DMS153 treated with DMSO at 0.1 percent for 48 hours (cell line): ENCODE measurements around the gene ZNF593.

Source experiments
- DNase-seq: peaks from one replicate; lab custom pipeline; 2025; ENCODE audit not compliant: unreplicated experiment; lab: John Stamatoyannopoulos, UW

Gene ZNF593

GRCh38 chr1:26200413-26200812 is 30.7 kb downstream of the ZNF593 start:
- DNase-seq = no peak

DNA sequence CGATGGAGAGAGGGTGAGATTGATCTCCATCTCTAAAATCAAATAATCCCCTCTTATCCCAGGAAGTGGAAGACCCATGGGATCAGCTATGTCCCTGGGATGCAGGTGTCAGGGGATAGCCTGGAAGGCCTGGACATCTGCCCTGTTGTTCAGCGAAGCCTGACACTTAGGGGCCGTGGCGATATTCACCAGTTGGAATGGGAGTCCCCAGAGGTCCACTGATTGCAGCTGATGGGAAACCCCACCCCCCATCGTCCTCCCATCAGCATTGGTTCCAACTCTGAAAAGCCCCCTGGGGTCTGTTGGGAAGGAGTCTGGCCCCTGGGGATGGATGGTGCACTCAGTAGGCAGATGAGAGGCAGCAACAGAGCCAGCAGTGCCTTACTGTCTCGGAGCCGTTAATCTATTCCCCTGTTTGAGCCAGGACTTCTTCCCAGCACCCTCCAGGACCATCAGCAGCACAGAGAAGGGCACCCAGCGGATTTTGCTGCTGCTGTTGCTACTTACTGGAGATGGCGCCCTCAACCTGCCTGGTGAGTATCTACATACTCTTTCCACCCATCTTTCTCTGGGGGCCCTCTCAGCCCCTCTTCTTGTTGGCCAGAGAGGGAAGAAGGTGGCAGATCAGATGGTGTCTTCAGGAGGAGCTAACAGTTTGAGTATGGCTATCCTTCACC is 34.1 kb downstream of the ZNF593 start:
- DNase-seq = no peak

GRCh38 chr1:26210147-26210870 is 40.6 kb downstream of the ZNF593 start:
- DNase-seq = no peak

DNA sequence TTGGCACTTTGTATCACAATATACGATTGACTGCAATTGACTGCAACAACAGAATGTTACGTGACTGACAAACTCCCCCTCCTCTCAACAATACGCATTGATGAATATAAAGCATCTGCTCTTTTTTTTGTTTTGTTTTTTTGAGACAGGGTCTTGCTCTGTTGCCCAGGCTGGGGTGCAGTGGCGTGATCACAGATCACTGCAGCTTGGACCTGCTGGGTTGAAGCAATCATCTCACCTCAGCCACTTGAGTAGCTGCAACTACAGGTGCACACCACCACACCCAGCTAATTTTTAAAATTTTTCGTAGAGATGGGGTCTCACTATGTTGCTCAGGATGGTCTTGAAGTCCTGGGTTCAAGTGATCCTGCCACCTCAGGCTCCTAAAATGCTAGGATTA is 43.0 kb downstream of the ZNF593 start:
- no peak for DNase-seq

DNA sequence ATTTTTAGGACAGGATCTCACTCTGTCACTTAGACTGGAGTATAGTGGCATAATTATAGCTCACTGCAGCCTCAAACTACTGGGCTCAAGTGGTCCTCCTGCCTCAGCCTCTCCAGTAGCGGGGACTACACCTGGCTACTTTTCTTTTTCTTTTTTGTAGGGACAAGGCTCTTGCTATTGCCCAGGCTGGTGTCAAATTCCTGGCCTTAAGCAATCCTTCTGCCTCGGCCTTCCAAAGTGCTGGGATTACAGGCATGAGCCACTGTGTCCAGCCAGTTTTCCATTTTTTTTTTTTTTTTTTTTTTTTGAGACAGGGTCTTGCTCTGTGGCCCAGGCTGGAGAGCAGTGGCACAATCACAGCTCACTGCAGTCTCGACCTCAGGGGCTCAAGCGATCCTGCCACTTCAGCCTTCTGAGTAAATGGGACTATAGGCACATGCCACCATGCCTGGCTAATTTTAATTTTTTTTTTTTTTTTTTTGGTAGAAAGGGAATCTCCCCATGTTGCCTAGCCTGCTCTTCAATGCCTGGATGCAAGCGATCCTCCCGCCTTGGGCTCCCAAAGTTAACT is 43.7 kb downstream of the ZNF593 start:
- no peak for DNase-seq

GRCh38 chr1:26215246-26215645 is 45.5 kb downstream of the ZNF593 start:
- DNase-seq = no peak

DNA sequence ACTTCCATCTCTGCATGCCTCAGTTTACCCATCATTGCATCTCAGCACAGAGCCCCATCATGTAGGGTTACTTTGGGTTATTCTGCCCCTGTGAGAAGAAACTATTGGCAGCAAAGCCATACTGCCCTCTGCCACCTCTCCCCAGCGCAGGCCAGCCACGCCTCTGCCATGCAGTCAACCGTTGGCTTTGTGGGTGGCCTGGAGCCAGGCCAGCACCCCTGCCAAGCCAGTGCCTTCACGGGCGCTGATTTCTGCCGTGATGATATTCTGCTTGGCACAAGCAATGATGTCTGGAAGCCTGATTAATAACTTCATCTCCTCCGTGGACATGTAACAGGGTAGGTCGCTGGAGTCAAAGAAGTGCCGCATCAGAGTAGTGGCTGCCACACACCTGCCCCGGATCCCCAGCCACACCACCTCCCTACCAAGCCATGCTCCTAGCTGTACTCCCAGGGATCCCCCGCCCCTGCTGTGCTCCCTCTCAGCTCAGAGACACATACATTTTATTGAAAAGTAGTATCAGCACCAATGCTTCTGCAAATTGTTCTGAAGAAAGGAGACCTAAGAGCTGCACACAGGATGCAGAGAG is 49.3 kb downstream of the ZNF593 start:
- no peak for DNase-seq
